ENCODE data around the gene TBP. TPM values are rescaled to one million over a fixed set of nuclear protein-coding genes. Genes with fewer than 3 reads are reported as not detected.

Gene TBP
- total RNA-seq, 2 donors from 2014 or later, result 21.6 to 28.0 TPM

DNA sequence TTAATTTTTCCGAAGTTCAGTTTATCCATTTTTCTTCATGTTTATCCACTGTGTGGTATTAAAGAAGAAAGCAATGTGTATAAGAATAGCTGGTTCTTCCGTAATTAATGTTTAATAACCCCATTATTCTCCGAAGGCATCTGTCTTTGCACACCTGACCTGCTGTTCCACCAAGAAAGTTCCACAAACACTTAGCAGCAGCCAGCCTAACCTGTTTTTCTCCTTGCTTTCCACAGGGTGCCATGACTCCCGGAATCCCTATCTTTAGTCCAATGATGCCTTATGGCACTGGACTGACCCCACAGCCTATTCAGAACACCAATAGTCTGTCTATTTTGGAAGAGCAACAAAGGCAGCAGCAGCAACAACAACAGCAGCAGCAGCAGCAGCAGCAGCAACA lies 7.4 kb downstream of the TBP start:
- no peaks in the 10 kb centered on the region for H3K27me3 Mint-ChIP-seq (ENCODE audit: insufficient read depth)
- H3K4me1 Mint-ChIP-seq, result no peaks in the 10 kb centered on the region
- Histone ChIP-seq H3K4me3 (ENCODE audit: low read length) (no peak overlapping the region), H3K9me3 (ENCODE audit: control insufficient read depth, low read length) (no peaks in the 10 kb centered on the region), H3K9ac (ENCODE audit: extremely low read depth, low read length, poor library complexity, severe bottlenecking) (no peak overlapping the region), H3K27ac (ENCODE audit: low read depth, low read length) (no peak overlapping the region), H3K4me1 (ENCODE audit: control insufficient read depth, insufficient read depth, low read length) (no peaks in the 10 kb centered on the region), H3K27me3 (ENCODE audit: control insufficient read depth, insufficient read depth, low read length, poor library complexity, severe bottlenecking) (no peaks in the 10 kb centered on the region), H3K36me3 (ENCODE audit: control insufficient read depth, insufficient read depth, low read length) (peaks cover 80% of the 10 kb centered on the region)
- 92 to 100% methylated on average over 2 to 4 of the region's 4 CpGs for WGBS, 2 experiments (ENCODE audit: insufficient coverage in 1 of 2, insufficient read length in 1 of 2)
- H3K4me3 Mint-ChIP-seq, result no peak overlapping the region
- H3K9me3 Mint-ChIP-seq, result no peaks in the 10 kb centered on the region
- TF ChIP-seq, protein P1, sequence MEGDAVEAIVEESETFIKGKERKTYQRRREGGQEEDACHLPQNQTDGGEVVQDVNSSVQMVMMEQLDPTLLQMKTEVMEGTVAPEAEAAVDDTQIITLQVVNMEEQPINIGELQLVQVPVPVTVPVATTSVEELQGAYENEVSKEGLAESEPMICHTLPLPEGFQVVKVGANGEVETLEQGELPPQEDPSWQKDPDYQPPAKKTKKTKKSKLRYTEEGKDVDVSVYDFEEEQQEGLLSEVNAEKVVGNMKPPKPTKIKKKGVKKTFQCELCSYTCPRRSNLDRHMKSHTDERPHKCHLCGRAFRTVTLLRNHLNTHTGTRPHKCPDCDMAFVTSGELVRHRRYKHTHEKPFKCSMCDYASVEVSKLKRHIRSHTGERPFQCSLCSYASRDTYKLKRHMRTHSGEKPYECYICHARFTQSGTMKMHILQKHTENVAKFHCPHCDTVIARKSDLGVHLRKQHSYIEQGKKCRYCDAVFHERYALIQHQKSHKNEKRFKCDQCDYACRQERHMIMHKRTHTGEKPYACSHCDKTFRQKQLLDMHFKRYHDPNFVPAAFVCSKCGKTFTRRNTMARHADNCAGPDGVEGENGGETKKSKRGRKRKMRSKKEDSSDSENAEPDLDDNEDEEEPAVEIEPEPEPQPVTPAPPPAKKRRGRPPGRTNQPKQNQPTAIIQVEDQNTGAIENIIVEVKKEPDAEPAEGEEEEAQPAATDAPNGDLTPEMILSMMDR (conservative IDR thresholded peaks at IDR 0.05), result no peak
- H3K27ac Mint-ChIP-seq, result no peak overlapping the region
- H3K36me3 Mint-ChIP-seq (ENCODE audit: low read depth), result peaks cover 59% of the 10 kb centered on the region
- no peak for DNase-seq

DNA sequence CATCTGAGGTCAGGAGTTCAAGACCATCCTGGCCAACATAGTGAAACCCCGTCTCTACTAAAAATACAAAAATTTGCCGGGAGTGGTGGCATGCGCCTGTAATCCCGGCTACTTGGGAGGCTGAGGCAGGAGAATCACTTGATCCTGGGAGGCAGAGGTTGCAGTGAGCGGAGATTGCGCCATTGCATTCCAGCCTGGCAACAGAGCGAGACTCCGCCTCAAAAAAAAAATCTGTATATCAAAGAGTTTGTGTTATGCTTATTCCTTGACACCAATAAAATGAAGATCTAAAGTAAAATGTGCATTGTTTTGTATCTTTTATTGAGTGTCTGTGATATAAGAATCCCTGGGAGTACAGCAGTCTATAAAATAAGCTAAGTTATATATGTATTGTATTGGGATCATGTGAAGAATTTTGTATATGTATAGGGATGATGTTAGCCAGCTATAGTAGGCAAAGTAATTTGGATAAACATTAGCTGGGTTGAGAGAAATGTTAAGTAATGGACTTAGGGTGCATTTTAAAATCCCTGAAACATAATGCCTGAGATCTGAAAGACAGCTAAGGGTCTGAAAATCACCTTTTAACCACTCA lies 10.9 kb downstream of the TBP start:
- H3K27me3 ChIP-seq (ENCODE audit: control insufficient read depth, insufficient read depth, low read length, poor library complexity, severe bottlenecking), result no peaks in the 10 kb centered on the region
- H3K9ac ChIP-seq (ENCODE audit: extremely low read depth, low read length, poor library complexity, severe bottlenecking), result no peak overlapping the region
- H3K4me1 Mint-ChIP-seq, result no peaks in the 10 kb centered on the region
- 93% methylated on average over 7 to 8 of the region's 8 CpGs for WGBS, 2 experiments (ENCODE audit: insufficient coverage in 1 of 2, insufficient read length in 1 of 2)
- H3K4me3 Mint-ChIP-seq, result no peak overlapping the region
- H3K36me3 Mint-ChIP-seq (ENCODE audit: low read depth), result peaks cover 71% of the 10 kb centered on the region
- H3K4me3 ChIP-seq (ENCODE audit: low read length), result no peak overlapping the region
- H3K9me3 Mint-ChIP-seq, result no peaks in the 10 kb centered on the region
- TF ChIP-seq, protein P1 (conservative IDR thresholded peaks at IDR 0.05), result no peak
- no peaks in the 10 kb centered on the region for H3K9me3 ChIP-seq (ENCODE audit: control insufficient read depth, low read length)
- H3K4me1 ChIP-seq (ENCODE audit: control insufficient read depth, insufficient read depth, low read length), result no peaks in the 10 kb centered on the region
- no peak overlapping the region for H3K27ac ChIP-seq (ENCODE audit: low read depth, low read length)
- DNase-seq, result no peak
- peaks cover 82% of the 10 kb centered on the region for H3K36me3 ChIP-seq (ENCODE audit: control insufficient read depth, insufficient read depth, low read length)
- H3K27ac Mint-ChIP-seq, result no peak overlapping the region
- no peaks in the 10 kb centered on the region for H3K27me3 Mint-ChIP-seq (ENCODE audit: insufficient read depth)

DNA sequence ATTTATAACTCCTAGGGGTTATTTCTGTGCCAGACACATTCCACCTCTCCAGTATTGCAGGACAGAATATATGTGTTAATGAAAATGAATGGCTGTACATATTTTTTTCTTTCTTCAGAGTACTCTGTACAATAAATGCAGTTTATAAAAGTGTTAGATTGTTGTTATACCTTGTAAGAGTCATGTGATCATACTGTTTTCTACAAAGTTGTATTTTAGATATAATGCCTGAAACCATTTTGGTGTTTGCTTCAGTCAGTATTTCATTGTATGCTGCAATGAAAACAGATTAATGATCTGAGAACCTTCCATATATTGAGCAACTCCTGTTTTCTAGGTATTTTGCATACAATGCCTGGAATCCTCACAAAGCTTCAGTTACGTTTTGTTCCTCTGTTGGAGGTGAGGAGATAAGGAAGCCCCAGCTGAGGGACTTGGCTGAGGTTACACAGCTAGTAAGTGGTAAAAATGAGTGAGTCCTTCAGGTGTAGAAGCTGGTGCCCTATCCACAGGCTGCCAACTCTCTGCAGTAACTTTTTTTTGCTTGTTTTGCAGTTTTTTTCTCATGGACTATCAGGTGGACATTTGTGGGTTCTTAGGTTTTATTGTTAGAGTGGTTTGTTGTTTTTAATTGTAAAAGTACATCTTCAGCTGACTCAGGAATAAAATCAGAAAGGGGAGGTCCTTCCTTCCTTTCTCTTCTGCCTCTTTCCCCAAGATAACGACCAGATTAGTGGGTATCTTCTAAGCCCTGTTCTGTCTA lies 18.7 kb downstream of the TBP start:
- Histone ChIP-seq H3K9ac (ENCODE audit: extremely low read depth, low read length, poor library complexity, severe bottlenecking) (peak overlapping the region; percentile 23), H3K4me3 (ENCODE audit: low read length) (peak overlapping the region; percentile 61), H3K9me3 (ENCODE audit: control insufficient read depth, low read length) (no peaks in the 10 kb centered on the region), H3K36me3 (ENCODE audit: control insufficient read depth, insufficient read depth, low read length) (peaks cover 78% of the 10 kb centered on the region), H3K27ac (ENCODE audit: low read depth, low read length) (no peak overlapping the region), H3K4me1 (ENCODE audit: control insufficient read depth, insufficient read depth, low read length) (peaks cover 9% of the 10 kb centered on the region), H3K27me3 (ENCODE audit: control insufficient read depth, insufficient read depth, low read length, poor library complexity, severe bottlenecking) (no peaks in the 10 kb centered on the region)
- Mint-ChIP-seq H3K4me3 (peak overlapping the region; percentile 44), H3K27ac (peak overlapping the region; percentile 91), H3K4me1 (peaks cover 27% of the 10 kb centered on the region), H3K27me3 (ENCODE audit: insufficient read depth) (no peaks in the 10 kb centered on the region), H3K9me3 (no peaks in the 10 kb centered on the region), H3K36me3 (ENCODE audit: low read depth) (peaks cover 55% of the 10 kb centered on the region)
- TF ChIP-seq, protein P1 (conservative IDR thresholded peaks at IDR 0.05), result no peak
- DNase-seq, result peak; percentile 53
- 48% methylated on average over 2 of the region's 2 CpGs; no CpG with 5 or more reads in 1 of the 2 experiments for WGBS, 2 experiments (ENCODE audit: insufficient coverage in 1 of 2, insufficient read length in 1 of 2)

Data from endodermal cell (in vitro differentiated cells).